H1 (cell line): ENCODE results near the gene CASZ1. TPM values are rescaled to one million over a fixed set of nuclear protein-coding genes. Genes with fewer than 3 reads are reported as not detected.

ENCODE experiments used
- GABPA ChIP-seq: IDR thresholded peaks from 2 replicates; pipeline ENCODE4 v1.6.1; 2011; ENCODE audit warnings: mild to moderate bottlenecking, low read length, moderate library complexity, borderline replicate concordance; ENCODE audit not compliant: insufficient read depth
- HDAC2 ChIP-seq, 2 experiments: fragments of 300-600 bp in 1 of 2; sonication (generic) in 1 of 2; IDR thresholded peaks; 2 replicates each; pipeline ENCODE4 v1.6.1; 2011 to 2012; ENCODE audit warnings: low read depth in 2 of 2, low read length in 2 of 2, mild to moderate bottlenecking in 2 of 2, moderate library complexity in 2 of 2, borderline replicate concordance in 1 of 2, inconsistent platforms in 1 of 2
- POLR2A ChIP-seq, 2 experiments: IDR thresholded peaks; 1 replicate in 1 of 2; 2 replicates in 1 of 2; pipeline ENCODE4 v1.6.1; 2011; ENCODE audit warnings: low read depth in 2 of 2, low read length in 2 of 2, mild to moderate bottlenecking in 2 of 2; ENCODE audit errors: control extremely low read depth in 1 of 2
- RBBP5 ChIP-seq: IDR thresholded peaks from 2 replicates; pipeline ENCODE4 v1.7.1; 2012; ENCODE audit warnings: low read depth, mild to moderate bottlenecking, inconsistent platforms, low read length, moderate library complexity, borderline replicate concordance
- RNF2 ChIP-seq: fragments of 200-900, 300-1000 bp; sonication (generic); IDR thresholded peaks from 2 replicates; pipeline ENCODE4 v1.7.1; 2016; ENCODE audit warnings: borderline replicate concordance, low read depth, mild to moderate bottlenecking, antibody characterized with exemption, low read length; ENCODE audit not compliant: poor library complexity, severe bottlenecking; ENCODE audit errors: missing control alignments
- RXRA ChIP-seq: IDR thresholded peaks from 2 replicates; pipeline ENCODE4 v1.6.1; 2011; ENCODE audit warnings: low read depth, mild to moderate bottlenecking, low read length, moderate library complexity; ENCODE audit not compliant: insufficient read depth
- SP2 ChIP-seq: IDR thresholded peaks from 2 replicates; pipeline ENCODE4 v1.6.1; 2012; ENCODE audit warnings: mild to moderate bottlenecking, low read length, inconsistent platforms
- TAF1 ChIP-seq: IDR thresholded peaks from 2 replicates; pipeline ENCODE4 v1.6.1; 2011; ENCODE audit warnings: mild to moderate bottlenecking, low read depth, low read length
- ZNF274 ChIP-seq: IDR thresholded peaks from 2 replicates; pipeline ENCODE4 v1.7.0; 2012; ENCODE audit warnings: low read length, borderline replicate concordance; ENCODE audit errors: extremely low read depth
- polyA plus RNA-seq, 7 experiments: library from polyadenylated mRNA; depleted of rRNA in 3 of 7; stranded (reverse) in 5 of 7; unstranded in 2 of 7; fragments of >200 nt in 5 of 7; fragments of 200-250 nt in 2 of 7; gene quantifications; 1 replicate in 5 of 7; 2 replicates in 1 of 7; 4 replicates in 1 of 7; pipeline versions ENCODE4 v1.2.1 to v1.2.3, GENCODE V29; 2011 to 2013; ENCODE audit warnings: missing spikeins in 2 of 7, mixed read lengths in 2 of 7
- total RNA-seq: library from RNA; stranded (reverse); fragmentation: NEBNext Ultra II Directional; extraction: Animal tissue kit (Norgen Biotek cat#: 25700); gene quantifications from 2 replicates; pipeline ENCODE4 v1.2.1, GENCODE V29; 2021

The CASZ1 gene
- total and polyA plus RNA-seq, 2 of the 8 experiments (the other 6 are each of a cell fraction or from before 2014, with no cell fraction given) = 4.4 to 7.7 TPM

DNA sequence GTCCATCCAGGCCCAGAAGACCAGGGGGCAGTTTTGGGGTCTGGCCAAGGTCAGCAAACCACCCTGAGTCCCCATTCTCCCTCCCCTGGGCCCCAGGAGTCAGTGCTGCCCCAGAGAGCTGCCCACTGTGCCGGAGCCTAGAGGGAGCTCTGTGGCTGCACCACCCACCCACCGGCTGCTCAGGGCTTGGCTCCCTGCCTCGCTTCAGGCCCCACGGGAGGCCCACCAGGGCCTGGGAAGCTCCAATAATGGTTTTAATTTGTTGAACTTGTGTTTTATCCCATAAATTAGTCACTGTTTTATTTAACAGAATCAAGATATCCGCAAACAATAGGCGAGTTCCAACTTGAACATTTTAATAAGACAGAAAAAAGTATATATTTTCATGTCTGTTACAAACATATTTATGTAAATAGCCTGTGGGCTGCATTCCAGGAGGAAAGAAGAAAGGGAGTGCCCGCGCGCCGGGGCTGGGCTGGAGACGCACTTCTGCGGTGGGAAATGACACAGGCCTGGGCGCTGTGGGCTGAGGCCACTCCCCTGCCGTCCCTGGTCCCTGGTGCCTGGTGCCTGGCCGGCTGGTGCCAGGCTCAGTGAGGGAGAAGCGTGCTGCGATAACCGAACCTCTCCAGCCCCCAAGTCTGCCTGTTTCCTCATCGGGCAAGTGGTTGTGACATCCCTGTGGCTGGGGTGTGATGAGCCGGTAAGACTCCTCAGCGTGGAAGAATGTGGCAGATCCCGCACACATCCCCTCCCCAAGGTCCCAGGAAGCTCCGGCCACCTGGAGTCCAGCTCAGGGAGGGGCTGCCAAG lies 161.2 kb downstream of the CASZ1 start (continued):
- TF ChIP-seq RBBP5 (no peak), HDAC2 (IDR thresholded peaks at IDR 0.05; ENCODE audit: borderline replicate concordance in 1 of 2, low read depth in 2 of 2, low read length in 2 of 2) (no peak), RXRA (no peak), SP2 (no peak), POLR2A (IDR thresholded peaks at IDR 0.05; ENCODE audit: control extremely low read depth in 1 of 2, low read depth in 2 of 2, low read length in 2 of 2) (no peak), ZNF274 (no peak), GABPA (no peak), RNF2 (no peak), TAF1 (no peak)
- TF ChIP-seq, all 59 proteins: peak for 0
